AG08395 (cell line): ENCODE results near the gene UPK3A.
A peak's percentile ranks its signal among the peaks of the same experiment; 100 is the strongest.
"Not testable (repeated sequence)": the region's sequence is repeated elsewhere in the genome, so short reads cannot be mapped to it uniquely, and the experiment has no call there.

Experiments used
- DNase-seq: peaks from one replicate; pipeline ENCODE4 v3.0.0; 2012; ENCODE audit warnings: mixed read lengths, low spot score

The UPK3A gene

GRCh38 chr22:45257941-45258340, 26.8 kb upstream of the UPK3A start:
- not testable (repeated sequence) for DNase-seq

DNA sequence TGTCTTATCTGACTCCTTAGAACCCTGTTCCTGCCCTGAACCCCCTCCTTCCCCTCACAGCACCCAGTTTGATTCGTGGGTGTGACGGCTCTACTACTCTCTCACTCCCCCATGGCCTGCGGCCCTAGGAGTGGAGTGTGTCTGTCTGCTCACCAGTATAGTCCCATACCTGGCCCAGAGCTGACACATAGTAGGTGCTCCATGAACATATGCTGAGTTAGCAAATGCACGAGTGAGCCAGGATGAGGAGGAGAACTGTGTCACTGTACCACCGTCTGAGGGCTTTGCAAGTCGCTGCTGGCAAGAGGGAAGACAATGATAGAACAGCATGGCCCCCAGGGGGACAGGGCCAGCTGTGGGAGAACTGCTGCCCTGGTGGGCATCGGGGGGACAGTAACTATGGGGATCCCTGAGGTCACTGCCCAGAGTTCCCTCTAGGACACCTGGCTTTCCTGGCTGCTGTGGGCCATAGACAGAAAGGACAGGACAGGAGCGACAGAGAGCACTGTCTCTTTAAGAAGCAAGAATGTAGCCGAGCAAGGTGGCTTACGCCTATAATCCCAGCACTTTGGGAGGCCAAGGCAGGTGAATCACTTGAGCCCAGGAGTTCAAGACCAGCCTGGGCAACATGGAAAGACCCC, 24.9 kb upstream of the UPK3A start:
- DNase-seq: no peak

DNA sequence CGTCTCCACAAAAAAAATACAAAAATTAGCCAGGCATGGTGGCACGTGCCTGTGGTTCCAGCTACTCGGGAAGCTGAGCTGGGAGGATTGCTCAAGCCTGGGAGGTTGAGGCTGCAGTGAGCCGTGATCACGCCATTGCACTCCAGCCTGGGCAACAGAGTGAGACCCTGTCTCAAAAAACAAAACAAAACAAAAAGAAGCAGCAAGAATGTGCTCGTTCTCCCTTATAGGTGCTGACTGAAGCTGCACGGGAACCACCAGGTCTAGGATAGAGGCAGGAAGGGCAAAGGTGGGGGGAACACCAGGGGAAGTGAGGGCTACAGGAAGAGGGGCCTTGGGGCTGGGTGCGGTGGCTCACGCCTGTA, 24.4 kb upstream of the UPK3A start:
- not testable (repeated sequence) for DNase-seq

DNA sequence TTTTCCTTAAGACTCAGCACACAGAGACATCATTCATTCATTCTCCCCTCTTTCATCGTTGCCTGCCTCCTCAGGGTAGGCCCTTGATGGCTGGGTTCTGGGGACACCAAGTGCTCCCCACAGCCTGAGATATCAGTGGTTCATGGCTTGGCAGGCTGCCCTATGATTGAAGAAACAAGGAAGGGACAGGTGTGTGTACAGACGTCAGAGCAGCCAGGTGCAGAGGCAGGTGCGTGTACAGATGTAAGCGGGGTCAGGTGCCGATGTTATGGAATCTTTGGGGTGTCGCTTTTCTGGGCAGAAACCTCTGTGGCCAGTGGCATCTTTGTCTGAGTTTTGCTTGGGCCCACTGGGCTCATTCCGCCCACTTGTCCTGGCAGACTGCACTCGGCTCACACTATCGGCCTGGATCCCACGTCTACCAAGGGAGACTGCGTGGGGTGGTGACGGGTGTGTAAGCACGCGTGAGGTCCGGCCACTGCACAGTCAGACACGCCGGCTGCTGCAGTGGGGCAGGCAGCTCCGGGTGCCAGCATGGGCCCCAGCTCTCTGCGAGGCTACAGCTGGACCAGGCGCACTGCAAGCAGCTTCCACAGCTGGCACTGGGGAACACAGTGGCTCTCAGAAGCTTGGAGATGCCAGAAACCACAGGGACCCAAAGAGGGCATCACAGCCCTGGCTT, 23.2 kb upstream of the UPK3A start:
- DNase-seq: no peak

DNA sequence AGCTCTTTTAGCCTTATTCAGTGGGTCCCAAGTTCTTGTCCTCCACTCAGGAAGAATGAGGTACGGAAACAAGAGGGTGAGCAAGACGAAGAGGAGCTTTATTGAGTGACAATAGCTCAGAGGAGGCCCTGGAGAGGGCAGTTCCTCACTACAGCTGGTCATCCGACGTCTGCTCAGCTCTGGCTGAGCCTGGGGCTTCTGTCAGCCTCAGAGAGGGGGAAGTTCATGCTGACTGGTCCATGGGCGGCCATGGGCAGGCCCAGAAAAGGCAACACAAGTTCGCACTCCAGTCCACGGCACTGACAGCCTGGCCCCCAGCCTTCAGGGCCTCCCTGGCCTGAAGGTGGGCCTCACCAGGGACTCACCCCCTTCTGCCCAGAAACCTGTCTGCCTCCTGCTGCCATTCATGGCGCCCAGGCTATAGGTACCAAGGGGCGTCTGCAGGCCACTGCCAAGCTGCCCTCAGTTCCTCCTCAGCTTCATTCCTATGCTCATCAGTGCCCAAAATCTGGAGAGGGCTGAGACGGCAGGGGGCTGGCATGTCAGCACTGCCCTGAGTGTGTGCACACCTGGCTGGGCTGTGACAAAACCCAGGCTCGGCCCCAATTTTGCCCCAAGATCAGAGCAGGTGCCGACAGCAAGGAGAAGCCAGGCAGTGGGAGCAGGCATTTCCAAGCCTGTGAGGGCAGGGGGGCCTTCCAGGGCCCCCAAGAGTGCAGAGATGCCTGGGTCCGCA, 22.4 kb upstream of the UPK3A start:
- no peak for DNase-seq

GRCh38 chr22:45262931-45263462, 21.8 kb upstream of the UPK3A start:
- no peak for DNase-seq

DNA sequence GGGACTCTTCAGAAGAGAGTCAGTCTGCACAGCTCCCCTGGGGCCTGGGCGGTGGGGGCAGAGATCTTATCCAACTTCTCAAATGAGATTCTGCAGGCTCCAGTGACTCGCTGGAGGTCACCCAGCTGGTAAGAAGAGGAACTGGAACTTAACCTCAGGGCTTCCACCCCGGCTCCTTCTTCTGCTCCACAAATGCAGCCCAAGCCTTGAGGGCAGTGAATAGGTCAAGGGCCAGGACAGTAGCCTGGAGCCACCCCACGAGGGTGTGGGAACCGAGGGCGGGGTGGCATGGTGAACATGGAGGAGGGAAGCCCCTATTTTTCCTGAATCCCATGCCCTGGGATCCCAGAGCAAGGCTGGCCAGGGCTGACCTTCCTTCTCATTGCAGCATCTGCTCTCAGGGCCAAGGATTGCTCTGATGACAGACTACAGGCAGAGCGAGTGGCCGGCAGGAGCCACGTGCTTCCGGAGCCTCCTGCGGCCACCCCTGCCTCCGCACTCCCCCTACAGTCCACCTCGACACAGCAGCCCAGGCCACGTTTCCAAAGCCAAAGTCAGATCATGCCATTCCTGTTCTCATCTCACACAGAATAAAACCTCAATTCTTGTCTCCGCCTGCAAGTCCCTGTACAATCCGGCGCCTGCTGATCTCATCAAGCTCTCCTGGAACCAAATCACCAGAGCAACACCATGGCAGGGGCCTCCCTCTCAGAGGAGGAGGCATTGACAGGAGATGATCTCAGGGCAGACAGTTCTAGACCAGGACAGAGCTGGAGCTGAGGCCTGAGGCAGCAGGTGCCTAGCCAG, 21.1 kb upstream of the UPK3A start:
- DNase-seq: peak; percentile 95

- no peak for DNase-seq
Measured at GRCh38 chr22:45265535-45265934, 19.2 kb upstream of the UPK3A start.

DNA sequence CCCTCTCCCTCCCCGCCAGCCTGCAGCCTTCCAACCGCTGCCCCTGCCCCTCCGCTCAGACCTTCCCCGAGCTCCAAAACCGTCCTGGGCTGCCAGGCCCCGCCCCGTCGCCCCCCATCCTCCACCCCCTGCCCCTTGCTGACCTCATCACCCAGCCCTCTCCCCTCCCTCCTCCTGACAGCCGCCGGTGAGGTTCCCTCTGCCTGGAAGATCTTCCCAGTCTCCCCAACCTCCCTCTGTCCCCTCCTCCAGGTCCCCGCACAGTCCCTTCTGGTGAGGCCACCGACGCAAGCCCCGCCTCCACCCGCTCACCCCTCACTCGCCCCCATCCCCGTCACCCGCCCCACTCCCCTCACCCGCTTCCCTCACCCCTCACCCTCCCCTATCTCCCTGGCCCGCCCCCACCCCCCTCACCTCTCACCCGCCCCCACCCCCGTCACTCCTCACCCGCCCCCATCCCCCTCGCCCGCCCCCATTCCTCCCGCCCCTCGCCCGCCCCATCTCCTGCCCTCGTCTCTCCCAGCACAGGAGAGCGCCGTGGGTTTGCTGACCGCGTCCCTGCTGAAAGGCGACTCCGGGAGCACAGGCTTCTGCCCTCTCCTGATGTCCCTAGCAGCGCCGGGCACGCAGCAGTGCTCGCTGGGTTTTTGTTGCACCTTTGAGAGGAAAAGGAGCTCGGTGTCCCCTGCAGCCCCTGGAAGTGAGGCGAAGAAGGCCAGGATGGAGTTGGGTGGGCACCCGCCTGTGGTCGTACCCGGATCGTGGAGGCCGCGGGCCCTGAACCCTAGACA, 16.4 kb upstream of the UPK3A start:
- DNase-seq: no peak

GRCh38 chr22:45268958-45269844, 15.5 kb upstream of the UPK3A start:
- peak; percentile 86 for DNase-seq

DNA sequence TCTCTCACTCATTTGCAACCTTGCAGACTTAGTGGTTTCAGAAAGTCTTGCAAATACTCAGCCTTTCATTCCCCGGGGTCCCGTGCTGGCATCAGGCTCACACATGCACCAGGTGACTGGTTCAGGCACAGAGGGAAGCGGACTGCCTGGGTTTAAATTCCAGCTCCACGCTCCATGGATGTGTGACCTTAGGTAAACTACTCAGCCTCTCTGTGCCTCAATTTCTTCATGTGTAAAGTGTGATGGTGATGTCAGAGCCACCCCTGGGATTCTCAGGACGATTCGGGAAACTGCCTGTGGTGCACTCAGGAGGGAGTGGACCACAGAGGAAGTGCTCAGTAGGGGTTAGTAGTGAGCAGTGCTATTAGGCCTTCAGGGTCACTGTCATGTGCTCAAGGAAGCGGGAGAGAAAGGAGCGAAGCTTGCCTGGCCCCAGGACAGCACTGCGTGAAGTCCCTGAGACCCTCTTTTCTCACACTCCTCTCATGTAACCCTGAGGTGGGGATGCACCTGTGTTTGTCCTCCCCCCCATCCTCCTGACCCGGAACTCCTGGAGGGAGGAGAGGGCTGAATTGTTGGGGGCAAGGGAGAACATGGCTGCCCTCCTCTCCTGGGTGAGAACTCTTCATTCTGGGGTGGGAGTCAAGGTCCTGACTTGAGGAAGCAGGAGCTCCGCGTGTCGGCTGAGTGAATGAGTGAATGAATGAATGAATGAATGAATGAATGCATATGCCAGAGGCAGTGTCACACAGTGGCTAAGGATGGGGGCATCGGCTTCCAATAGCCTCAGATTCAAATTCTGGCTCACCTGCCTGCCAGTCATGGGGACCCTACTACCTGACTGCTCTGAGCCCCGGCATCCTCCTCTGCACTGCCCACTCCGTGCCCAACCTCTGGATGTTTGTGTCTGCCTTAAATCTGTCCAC, 14.4 kb upstream of the UPK3A start:
- no peak for DNase-seq

DNA sequence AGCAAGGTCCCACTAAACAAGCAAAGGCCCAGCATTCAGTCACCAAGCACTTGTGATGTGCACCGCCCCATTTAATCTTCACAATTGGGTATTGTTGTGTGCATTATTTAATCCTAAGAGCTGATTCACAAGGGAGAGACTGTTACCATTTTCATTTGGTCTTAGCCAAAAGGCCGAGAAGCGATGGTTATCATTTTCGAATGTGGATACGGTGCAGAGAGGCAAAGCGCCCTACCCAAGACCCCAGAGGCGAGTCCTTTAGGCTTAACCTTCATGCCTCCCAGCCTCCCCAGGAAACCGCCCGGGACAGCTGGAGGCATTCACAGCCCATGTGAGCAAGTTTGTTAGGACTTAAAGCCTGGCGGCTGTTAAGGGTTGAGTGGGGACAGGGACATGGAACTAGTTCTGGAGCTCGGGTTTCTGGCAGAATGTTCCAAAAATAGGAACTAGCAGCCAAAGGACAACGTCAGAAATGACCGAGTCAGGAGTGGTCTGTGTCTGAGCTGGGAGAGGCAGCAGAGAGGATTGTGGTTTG, 13.0 kb upstream of the UPK3A start:
- DNase-seq: no peak

- no peak for DNase-seq
Measured at GRCh38 chr22:45272498-45272897, 12.3 kb upstream of the UPK3A start.

DNA sequence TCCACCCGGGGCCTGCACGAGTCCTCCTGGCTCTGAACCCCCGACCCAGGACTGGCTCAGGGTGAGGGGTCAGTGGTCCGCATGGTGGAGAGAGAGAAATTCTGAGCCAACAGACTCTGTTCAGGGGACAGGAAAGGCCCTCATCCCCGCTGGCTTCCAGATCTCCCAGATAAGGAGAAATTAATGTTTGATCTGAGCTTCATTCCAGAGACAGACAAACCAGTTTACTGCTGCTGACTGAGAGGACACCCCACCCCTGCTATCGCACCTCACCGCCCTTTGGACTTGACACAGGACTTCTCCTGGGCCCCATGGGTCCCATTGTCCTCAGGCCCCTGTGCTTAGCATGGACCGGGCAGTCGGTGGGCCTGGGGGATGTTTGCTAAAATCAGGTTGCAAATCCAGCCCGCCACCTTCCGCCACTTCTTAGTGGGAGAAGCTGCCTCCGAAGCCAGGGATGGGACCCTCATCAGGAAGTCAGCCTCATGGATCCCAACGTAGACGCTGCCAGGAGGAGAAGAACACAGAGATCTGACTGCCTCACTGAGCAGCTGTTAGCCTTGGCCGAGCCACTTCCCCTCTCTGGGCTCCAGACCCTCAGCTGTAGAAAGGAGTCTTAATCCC, 11.2 kb upstream of the UPK3A start:
- DNase-seq: no peak

- no peak for DNase-seq
Measured at GRCh38 chr22:45276507-45277105, 8.1 kb upstream of the UPK3A start.

GRCh38 chr22:45277720-45278119, 7.0 kb upstream of the UPK3A start:
- DNase-seq: not testable (repeated sequence)

DNA sequence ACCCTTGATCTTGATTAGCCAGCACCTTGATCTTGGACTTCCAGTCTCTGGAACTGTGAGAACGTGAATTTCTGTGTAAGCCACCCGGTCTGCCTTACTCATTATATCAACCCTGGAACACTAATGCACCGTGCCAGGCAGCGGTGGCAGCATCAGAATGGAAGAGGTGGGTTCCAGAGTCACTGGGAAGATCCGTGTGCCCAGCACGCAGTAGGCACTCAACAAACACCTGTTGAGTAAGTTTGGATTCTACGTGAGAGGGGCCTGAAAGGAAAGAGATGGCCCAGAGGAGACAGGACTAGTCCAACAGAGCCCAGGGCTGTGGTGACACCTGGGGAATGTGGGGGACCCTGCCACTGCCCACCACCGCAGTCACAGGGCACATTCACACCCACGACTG, 6.6 kb upstream of the UPK3A start:
- DNase-seq: no peak

- no peak for DNase-seq
Measured at GRCh38 chr22:45280587-45280980, 4.2 kb upstream of the UPK3A start.
